Right renal pelvis (tissue), 4 donors: ENCODE data around the gene MEGF6. TPM values are rescaled to one million over a fixed set of nuclear protein-coding genes. Genes with fewer than 3 reads are reported as not detected.
"Not testable (repeated sequence)": the region's sequence is repeated elsewhere in the genome, so short reads cannot be mapped to it uniquely, and the experiment has no call there.

Source experiments
- DNase-seq, 4 donors: peaks; one replicate each; pipeline ENCODE4 v3.0.0-alpha.2; 2013; ENCODE audit warnings: low read depth in 4 of 4, low spot score in 3 of 4, missing footprints in 1 of 4
- polyA plus RNA-seq, 4 donors: library from polyadenylated mRNA; unstranded; fragments of 120-200 nt; gene quantifications; one replicate each; pipeline ENCODE4 v1.2.1, GENCODE V29; 2013; ENCODE audit not compliant: insufficient read length in 4 of 4

MEGF6 gene
- polyA plus RNA-seq, 4 donors: 9.0 to 15.6 (median 10.5) TPM

GRCh38 chr1:3629561-3630160, 18.4 kb upstream of the MEGF6 start:
- no peak for DNase-seq

GRCh38 chr1:3628445-3628844, 17.1 kb upstream of the MEGF6 start:
- DNase-seq: no peak

GRCh38 chr1:3627515-3628253, 16.4 kb upstream of the MEGF6 start:
- no peak for DNase-seq

GRCh38 chr1:3626025-3626424, 14.7 kb upstream of the MEGF6 start:
- DNase-seq: no peak

GRCh38 chr1:3625151-3625907, 14.0 kb upstream of the MEGF6 start:
- DNase-seq: no peak

GRCh38 chr1:3624200-3625136, 13.2 kb upstream of the MEGF6 start, which contains the start of gene TPRG1L:
TPRG1L (plus strand) TSS chr1:3625015; CDS start chr1:3625073, 58 bp downstream.
- peak; percentile 93 to 96 (median 94) for DNase-seq

- no peak for DNase-seq
Measured at GRCh38 chr1:3623441-3624199, 12.3 kb upstream of the MEGF6 start.

GRCh38 chr1:3622102-3622501, 10.8 kb upstream of the MEGF6 start:
- not testable (repeated sequence) for DNase-seq

GRCh38 chr1:3621151-3621671, 9.9 kb upstream of the MEGF6 start:
- DNase-seq: not testable (repeated sequence)

- DNase-seq: no peak
Measured at GRCh38 chr1:3620708-3621107, 9.4 kb upstream of the MEGF6 start.

GRCh38 chr1:3618881-3619671, 7.8 kb upstream of the MEGF6 start:
- peak in 1 of 4 donors; percentile 72 for DNase-seq

GRCh38 chr1:3618531-3618880, 7.2 kb upstream of the MEGF6 start:
- DNase-seq: no peak

- DNase-seq: no peak
Measured at GRCh38 chr1:3617806-3618345, 6.6 kb upstream of the MEGF6 start.

GRCh38 chr1:3616861-3617260, 5.6 kb upstream of the MEGF6 start:
- DNase-seq: no peak

GRCh38 chr1:3614755-3615742, 3.7 kb upstream of the MEGF6 start:
- no peak for DNase-seq

GRCh38 chr1:3612123-3612522, 815 bp upstream of the MEGF6 start:
- no peak for DNase-seq

- no peak for DNase-seq
Measured at GRCh38 chr1:3610527-3611169, 660 bp downstream of the MEGF6 start.
